Kidney epithelial cell (primary cell): ENCODE results near the gene MAPKAPK3. TPM values are rescaled to one million over a fixed set of nuclear protein-coding genes. Genes with fewer than 3 reads are reported as not detected.

ENCODE experiments used
- DNase-seq: peaks from one replicate; pipeline ENCODE4 v3.0.0-alpha.2; 2010; ENCODE audit warnings: low read depth
- H3K27me3 ChIP-seq: 2 replicates; pipeline ENCODE4 v1.6.0; 2011; ENCODE audit warnings: low read length; ENCODE audit not compliant: control insufficient read depth, insufficient read depth
- H3K36me3 ChIP-seq: 2 replicates; pipeline ENCODE4 v1.5.1; 2011; ENCODE audit warnings: low read length; ENCODE audit not compliant: control insufficient read depth, insufficient read depth
- H3K4me3 ChIP-seq: 2 replicates; pipeline ENCODE4 v1.5.1; 2011; ENCODE audit warnings: low read depth, mild to moderate bottlenecking, control low read depth, low read length
- total RNA-seq: library from RNA; depleted of rRNA; stranded (reverse); fragments of >200 nt; gene quantifications from 2 replicates; pipeline ENCODE4 v1.2.3, GENCODE V29; 2015
- TF ChIP-seq, protein P1 (sequence below): IDR thresholded peaks from 2 replicates; pipeline ENCODE4 v1.5.1; 2011; ENCODE audit warnings: mild to moderate bottlenecking, moderate library complexity, low read length, control low read depth, inconsistent platforms; ENCODE audit not compliant: insufficient read depth, poor library complexity, severe bottlenecking

Gene MAPKAPK3
- total RNA-seq = 61.1 and 66.2 TPM in 2 replicates

DNA sequence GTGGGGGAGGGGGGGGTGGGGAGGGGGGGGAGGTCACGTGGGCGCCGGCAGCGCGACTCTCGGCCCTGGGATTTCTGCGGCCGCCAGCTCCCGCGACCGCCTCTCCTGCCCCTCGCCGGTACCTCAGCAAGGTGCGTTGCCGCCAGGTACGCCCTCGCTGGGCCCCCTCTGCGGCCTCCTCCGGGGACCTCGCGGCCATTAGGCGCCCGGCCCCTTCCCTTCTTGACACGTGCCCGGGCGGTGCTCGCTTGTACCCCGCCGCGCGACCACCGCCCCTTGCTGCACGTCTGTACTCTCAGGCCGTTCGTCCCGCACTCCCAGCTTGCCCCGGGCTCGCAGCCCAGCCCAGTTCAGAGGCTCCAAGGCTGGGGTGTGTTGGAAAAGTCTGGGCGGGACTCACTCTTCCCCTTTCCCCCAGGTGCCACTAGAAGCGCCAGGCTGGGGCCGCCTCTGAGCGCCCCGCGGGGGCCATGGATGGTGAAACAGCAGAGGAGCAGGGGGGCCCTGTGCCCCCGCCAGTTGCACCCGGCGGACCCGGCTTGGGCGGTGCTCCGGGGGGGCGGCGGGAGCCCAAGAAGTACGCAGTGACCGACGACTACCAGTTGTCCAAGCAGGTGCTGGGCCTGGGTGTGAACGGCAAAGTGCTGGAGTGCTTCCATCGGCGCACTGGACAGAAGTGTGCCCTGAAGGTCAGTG, at the start of gene MAPKAPK3:
MAPKAPK3 (plus strand) TSS at position 56 of the 696 bp plus-strand sequence; CDS start at position 471, 415 bp downstream.
- Histone ChIP-seq H3K36me3 (no peaks in the 10 kb centered on the region), H3K27me3 (peaks cover 8% of the 10 kb centered on the region), H3K4me3 (peak within 1 kb of the TSS; percentile 76)
- no peak for DNase-seq
- TF ChIP-seq, protein P1, sequence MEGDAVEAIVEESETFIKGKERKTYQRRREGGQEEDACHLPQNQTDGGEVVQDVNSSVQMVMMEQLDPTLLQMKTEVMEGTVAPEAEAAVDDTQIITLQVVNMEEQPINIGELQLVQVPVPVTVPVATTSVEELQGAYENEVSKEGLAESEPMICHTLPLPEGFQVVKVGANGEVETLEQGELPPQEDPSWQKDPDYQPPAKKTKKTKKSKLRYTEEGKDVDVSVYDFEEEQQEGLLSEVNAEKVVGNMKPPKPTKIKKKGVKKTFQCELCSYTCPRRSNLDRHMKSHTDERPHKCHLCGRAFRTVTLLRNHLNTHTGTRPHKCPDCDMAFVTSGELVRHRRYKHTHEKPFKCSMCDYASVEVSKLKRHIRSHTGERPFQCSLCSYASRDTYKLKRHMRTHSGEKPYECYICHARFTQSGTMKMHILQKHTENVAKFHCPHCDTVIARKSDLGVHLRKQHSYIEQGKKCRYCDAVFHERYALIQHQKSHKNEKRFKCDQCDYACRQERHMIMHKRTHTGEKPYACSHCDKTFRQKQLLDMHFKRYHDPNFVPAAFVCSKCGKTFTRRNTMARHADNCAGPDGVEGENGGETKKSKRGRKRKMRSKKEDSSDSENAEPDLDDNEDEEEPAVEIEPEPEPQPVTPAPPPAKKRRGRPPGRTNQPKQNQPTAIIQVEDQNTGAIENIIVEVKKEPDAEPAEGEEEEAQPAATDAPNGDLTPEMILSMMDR = no peak

DNA sequence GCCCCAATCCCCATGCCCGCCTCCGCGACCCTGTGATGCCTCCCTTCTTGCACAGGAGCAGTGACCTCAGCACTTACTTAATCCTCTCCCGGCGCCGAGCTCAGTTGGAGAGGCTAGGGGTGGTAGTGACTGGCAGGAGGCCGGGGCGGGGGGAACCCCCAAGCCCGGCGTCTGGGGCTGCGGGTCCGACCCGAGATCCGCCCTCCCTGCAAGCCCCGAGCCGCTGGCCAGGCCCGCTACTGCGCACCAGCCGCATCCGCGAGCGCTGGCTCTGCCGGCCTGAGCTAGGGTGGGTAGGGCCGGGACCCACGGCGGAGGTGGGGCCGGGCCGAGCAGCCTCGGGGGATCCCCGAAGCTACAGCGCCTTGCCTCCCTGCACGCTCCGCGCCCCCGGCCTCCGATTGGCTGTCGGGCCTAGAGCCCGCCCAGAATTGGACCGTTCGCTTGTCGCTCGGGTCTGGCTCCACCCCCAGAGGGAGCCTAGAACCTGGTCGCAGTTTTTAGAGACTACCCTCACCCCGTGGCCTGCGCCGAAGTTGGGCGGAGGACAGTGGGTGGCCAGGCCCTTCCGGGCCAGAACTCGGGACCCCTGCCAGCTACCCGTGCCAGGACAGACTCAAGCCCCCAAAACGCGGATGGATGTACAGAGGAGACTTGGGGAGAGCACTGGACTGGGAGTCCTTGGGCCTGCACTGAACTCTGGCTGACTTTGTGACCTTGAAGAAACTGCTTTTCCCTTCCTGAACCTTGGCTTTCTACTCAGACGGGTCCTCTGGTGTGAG, 49.4 kb upstream of the MAPKAPK3 start, which contains the start of gene C3orf18:
C3orf18 (minus strand) TSS at position 362 of the 782 bp plus-strand sequence. CDS start 2,048 bp downstream, outside the sequence.
- no peaks in the 10 kb centered on the region for H3K36me3 ChIP-seq
- H3K4me3 ChIP-seq = peak within 1 kb of the TSS; percentile 47
- DNase-seq = no peak
- TF ChIP-seq, protein P1 = no peak
- H3K27me3 ChIP-seq = no peaks in the 10 kb centered on the region

DNA sequence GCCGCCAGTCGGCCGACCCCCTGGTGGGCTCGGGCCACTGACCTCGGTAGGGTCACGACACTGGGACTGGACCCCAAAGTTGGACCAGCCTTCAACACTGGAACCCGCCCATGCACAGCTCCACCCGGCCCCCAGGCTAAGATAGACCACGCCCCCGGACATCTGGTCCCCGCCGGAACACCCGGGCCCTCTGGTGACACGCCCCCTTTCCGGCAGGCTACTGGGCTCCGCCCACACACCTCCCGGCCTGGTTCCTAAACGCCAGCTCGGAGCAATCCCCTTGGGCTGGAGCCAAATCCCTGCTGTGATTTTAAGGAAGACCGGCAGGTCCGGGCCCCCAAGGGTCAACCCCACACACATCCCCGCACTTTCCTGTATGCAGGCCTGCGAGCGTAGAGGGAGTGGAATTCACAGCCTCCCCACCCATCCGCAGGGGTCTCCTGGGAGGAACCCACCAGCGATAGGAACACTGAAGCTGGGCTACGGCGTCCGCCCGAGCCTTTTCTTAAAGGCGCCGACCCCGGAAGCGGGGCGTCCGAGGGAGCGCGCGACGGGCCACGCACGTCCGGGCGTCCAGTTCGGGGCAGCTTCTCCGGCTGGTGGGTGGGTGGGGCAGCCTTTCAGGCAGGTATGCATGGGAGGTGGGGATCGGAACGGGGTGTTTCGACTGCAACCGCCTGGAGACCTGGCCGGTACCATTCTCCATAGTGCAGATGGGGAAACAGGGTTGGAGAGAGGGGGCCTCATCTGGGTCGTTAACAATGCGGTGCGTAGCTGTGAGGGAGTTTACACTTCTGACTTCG, 47.8 kb upstream of the MAPKAPK3 start, which contains the start of gene HEMK1:
HEMK1 (plus strand) TSS at position 576 of the 803 bp plus-strand sequence. CDS start 1,583 bp downstream, outside the sequence.
- no peaks in the 10 kb centered on the region for H3K36me3 ChIP-seq
- H3K27me3 ChIP-seq = no peaks in the 10 kb centered on the region
- TF ChIP-seq, protein P1 = no peak
- peak within 1 kb of the TSS; percentile 82 for H3K4me3 ChIP-seq
- no peak for DNase-seq

DNA sequence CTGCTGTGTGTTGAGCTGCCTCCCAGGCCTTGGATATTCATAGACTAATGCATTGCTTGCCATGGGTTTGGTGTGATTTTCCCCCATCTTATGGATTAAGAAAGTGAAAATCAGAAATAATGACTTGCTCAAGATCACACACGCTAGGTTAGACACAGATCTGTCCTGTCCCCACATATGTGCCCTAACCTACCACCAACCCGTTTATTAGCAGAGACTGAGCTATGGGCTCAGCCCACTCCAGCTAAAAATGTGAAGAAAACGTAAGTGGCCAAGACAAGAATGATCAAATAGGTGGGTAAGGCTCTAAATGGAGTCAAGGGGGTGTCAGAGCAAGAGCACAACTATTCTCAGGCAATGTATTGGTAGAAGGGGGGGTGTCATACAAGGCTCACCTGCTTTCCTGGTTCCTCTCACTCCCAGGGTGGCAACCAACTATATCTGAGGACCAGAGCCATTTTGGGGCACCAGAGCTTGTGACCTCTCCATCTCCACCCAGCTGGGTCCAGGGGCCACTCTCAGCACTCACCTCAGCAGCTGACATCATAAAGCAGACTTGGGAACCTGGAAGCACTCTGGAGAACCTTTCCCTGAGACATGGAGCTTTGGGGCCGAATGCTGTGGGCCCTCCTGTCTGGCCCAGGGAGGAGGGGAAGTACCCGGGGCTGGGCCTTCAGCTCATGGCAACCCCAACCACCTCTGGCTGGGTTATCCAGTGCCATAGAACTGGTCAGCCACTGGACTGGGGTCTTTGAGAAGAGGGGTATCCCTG, 46.3 kb upstream of the MAPKAPK3 start:
- no peaks in the 10 kb centered on the region for H3K27me3 ChIP-seq
- H3K4me3 ChIP-seq = no peak overlapping the region
- TF ChIP-seq, protein P1 = no peak
- no peaks in the 10 kb centered on the region for H3K36me3 ChIP-seq
- DNase-seq = no peak

DNA sequence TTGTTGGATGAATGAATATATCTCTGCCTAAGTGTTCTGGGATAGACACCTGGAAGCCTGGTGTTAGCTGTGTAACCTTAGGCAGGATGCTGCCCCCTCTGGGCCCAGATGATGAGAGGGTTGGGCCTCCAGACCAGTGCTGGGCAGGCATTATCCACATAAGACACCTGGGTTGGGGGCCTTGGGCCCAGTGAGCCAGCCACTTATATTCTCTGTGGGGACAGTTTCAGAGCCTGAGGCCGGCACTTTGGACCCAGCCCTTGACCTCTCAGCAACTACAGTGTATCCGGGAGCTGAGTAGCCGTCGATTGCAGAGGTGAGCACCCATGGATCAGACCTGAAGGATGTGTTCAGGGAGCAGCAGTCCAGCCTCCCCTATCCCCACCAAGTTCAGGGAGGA, 45.5 kb upstream of the MAPKAPK3 start:
- DNase-seq = no peak
- no peaks in the 10 kb centered on the region for H3K27me3 ChIP-seq
- TF ChIP-seq, protein P1 = no peak
- H3K36me3 ChIP-seq = no peaks in the 10 kb centered on the region
- no peak overlapping the region for H3K4me3 ChIP-seq
